CD14-positive monocyte (primary cell): ENCODE measurements around the gene TCEANC2. TPM values are rescaled to one million over a fixed set of nuclear protein-coding genes. Genes with fewer than 3 reads are reported as not detected.

ENCODE experiments used
- DNase-seq, 3 donors: peaks; one replicate each; pipeline ENCODE4 v3.0.0-alpha.2; 2011 to 2022
- H2AFZ ChIP-seq: 2 replicates; pipeline ENCODE4 v1.6.0; 2012; ENCODE audit warnings: mild to moderate bottlenecking, low read depth, low read length, inconsistent platforms; ENCODE audit not compliant: insufficient read depth, poor library complexity, severe bottlenecking
- H3K27ac ChIP-seq, 2 donors: 1 replicate in 1 of 2; 2 replicates in 1 of 2; pipeline ENCODE4 v1.5.1; 2012 to 2013; ENCODE audit warnings: low read length in 2 of 2, control low read depth in 1 of 2, inconsistent platforms in 1 of 2, low read depth in 1 of 2, mild to moderate bottlenecking in 1 of 2
- H3K27me3 ChIP-seq, 2 donors: one replicate each; pipeline versions ENCODE4 v1.6.0 to v1.6.1; 2011 to 2013; ENCODE audit warnings: low read length in 2 of 2; ENCODE audit not compliant: control insufficient read depth in 2 of 2, insufficient read depth in 2 of 2
- H3K36me3 ChIP-seq, 2 donors: replicated peaks in 1 of 2; 1 replicate in 1 of 2; 2 replicates in 1 of 2; pipeline versions ENCODE4 v1.5.1 to v1.6.1; 2012 to 2013; ENCODE audit warnings: low read length in 2 of 2, control low read depth in 1 of 2, inconsistent platforms in 1 of 2, mild to moderate bottlenecking in 1 of 2; ENCODE audit not compliant: insufficient read depth in 2 of 2, control insufficient read depth in 1 of 2
- H3K4me1 ChIP-seq, 2 donors: 1 replicate in 1 of 2; 2 replicates in 1 of 2; pipeline versions ENCODE4 v1.5.1 to v1.6.1; 2012 to 2013; ENCODE audit warnings: low read length in 2 of 2, control low read depth in 1 of 2, inconsistent platforms in 1 of 2, mild to moderate bottlenecking in 1 of 2, moderate library complexity in 1 of 2; ENCODE audit not compliant: insufficient read depth in 2 of 2, control insufficient read depth in 1 of 2
- H3K4me2 ChIP-seq: replicated peaks from 2 replicates; pipeline ENCODE3; 2012; ENCODE audit warnings: low read length, moderate library complexity, mild to moderate bottlenecking; ENCODE audit not compliant: poor library complexity, severe bottlenecking; ENCODE audit errors: extremely low read depth
- H3K4me3 ChIP-seq, 3 experiments: fragments of 200-600 bp in 1 of 3; sonication (generic) in 1 of 3; replicated peaks in 1 of 3; 1 replicate in 2 of 3; 2 replicates in 1 of 3; pipeline ENCODE4 v1.5.1; 2011 to 2013; ENCODE audit warnings: low read length in 3 of 3, mild to moderate bottlenecking in 3 of 3, control low read depth in 2 of 3, low read depth in 2 of 3, inconsistent platforms in 1 of 3, moderate library complexity in 1 of 3
- H3K79me2 ChIP-seq: 2 replicates; pipeline ENCODE4 v1.6.0; 2012; ENCODE audit warnings: mild to moderate bottlenecking, control low read depth, inconsistent platforms, low read length, moderate library complexity; ENCODE audit not compliant: insufficient read depth
- H3K9ac ChIP-seq: 2 replicates; pipeline ENCODE4 v1.6.0; 2017; ENCODE audit warnings: low read length, mild to moderate bottlenecking; ENCODE audit not compliant: insufficient read depth, poor library complexity, severe bottlenecking
- H3K9me3 ChIP-seq, 2 donors: replicated peaks in 1 of 2; 1 replicate in 1 of 2; 2 replicates in 1 of 2; pipeline versions ENCODE4 v1.5.1 to v1.6.1; 2012 to 2013; ENCODE audit warnings: low read length in 2 of 2, control low read depth in 1 of 2; ENCODE audit not compliant: control insufficient read depth in 1 of 2, insufficient read depth in 1 of 2
- H4K20me1 ChIP-seq: 2 replicates; pipeline ENCODE4 v1.6.0; 2012; ENCODE audit warnings: mild to moderate bottlenecking, low read length, control low read depth, moderate library complexity; ENCODE audit not compliant: insufficient read depth
- H3K27ac Mint-ChIP-seq, 7 donors: one replicate each; pipeline ENCODE4 v1.8.0; 2020; ENCODE audit warnings: mild to moderate bottlenecking in 7 of 7, mixed read lengths in 7 of 7, moderate library complexity in 6 of 7, inconsistent platforms in 2 of 7
- H3K27me3 Mint-ChIP-seq, 3 donors: one replicate each; pipeline ENCODE4 v1.8.0; 2021 to 2022; ENCODE audit warnings: low read depth in 3 of 3, mild to moderate bottlenecking in 3 of 3, mixed read lengths in 3 of 3, moderate library complexity in 3 of 3, inconsistent platforms in 1 of 3
- H3K36me3 Mint-ChIP-seq, 2 donors: one replicate each; pipeline ENCODE4 v1.8.0; 2020; ENCODE audit warnings: mixed read lengths in 2 of 2, inconsistent platforms in 1 of 2, mild to moderate bottlenecking in 1 of 2
- H3K4me1 Mint-ChIP-seq: one replicate; pipeline ENCODE4 v1.8.0; 2020; ENCODE audit warnings: mild to moderate bottlenecking, mixed read lengths
- H3K4me3 Mint-ChIP-seq, 2 donors: one replicate each; pipeline ENCODE4 v1.8.0; 2020; ENCODE audit warnings: mild to moderate bottlenecking in 2 of 2, mixed read lengths in 2 of 2, moderate library complexity in 1 of 2
- H3K9me3 Mint-ChIP-seq, 7 donors: one replicate each; pipeline ENCODE4 v1.8.0; 2020 to 2022; ENCODE audit warnings: mixed read lengths in 7 of 7, mild to moderate bottlenecking in 6 of 7, moderate library complexity in 6 of 7, inconsistent platforms in 2 of 7
- CTCF ChIP-seq: fragments of 200-600 bp; IDR thresholded peaks from one replicate; pipeline ENCODE4 v1.8.0; 2022; ENCODE audit warnings: antibody characterized with exemption, mild to moderate bottlenecking
- WGBS: methylation state at CpG from one replicate; pipeline ENCODE4 v1.1.5; 2013; ENCODE audit warnings: missing lambda C conversion rate; ENCODE audit not compliant: insufficient coverage; 5-methylcytosine and 5-hydroxymethylcytosine counted together
- intact Hi-C, 2 donors: fragments of 100-400 bp; cut with micrococcal nuclease; formaldehyde crosslinking; loops; one replicate each; pipeline versions ENCODE4 v1.15.0 to v1.15.1; 2023
- polyA plus RNA-seq, 3 donors: library from polyadenylated mRNA; depleted of rRNA in 1 of 3; unstranded in 2 of 3; stranded (reverse) in 1 of 3; fragments of 300-500 nt in 2 of 3; fragments of >200 nt in 1 of 3; fragmentation: Illumina TruSeq in 2 of 3; gene quantifications; 1 replicate in 2 of 3; 2 replicates in 1 of 3; pipeline ENCODE4 v1.2.3, GENCODE V29; 2012 to 2021

Gene TCEANC2
- polyA plus RNA-seq, 3 donors: 3.0 to 6.7 (median 3.8) TPM

GRCh38 chr1:54114955-54115354 is 61.5 kb downstream of the TCEANC2 start:
- H3K27me3 Mint-ChIP-seq: no peaks in the 10 kb centered on the region
- no peak overlapping the region for H3K9ac ChIP-seq
- no peaks in the 10 kb centered on the region for H4K20me1 ChIP-seq
- no peak overlapping the region for H3K4me3 ChIP-seq
- no peak overlapping the region for H3K4me3 Mint-ChIP-seq
- no peak for DNase-seq
- no peaks in the 10 kb centered on the region for H3K36me3 ChIP-seq
- no peaks in the 10 kb centered on the region for H3K9me3 ChIP-seq
- no peaks in the 10 kb centered on the region for H3K36me3 Mint-ChIP-seq
- no peaks in the 10 kb centered on the region for H3K27me3 ChIP-seq
- 90% methylated on average over 6 of the region's 6 CpGs for WGBS
- H3K4me2 ChIP-seq: no peak overlapping the region
- no peaks in the 10 kb centered on the region for H3K79me2 ChIP-seq
- no peaks in the 10 kb centered on the region for H3K9me3 Mint-ChIP-seq
- no peaks in the 10 kb centered on the region for H3K4me1 Mint-ChIP-seq
- no peak overlapping the region for H3K27ac Mint-ChIP-seq
- H3K4me1 ChIP-seq: no peaks in the 10 kb centered on the region
- intact Hi-C loops: no loop called here
- no peak overlapping the region for H2AFZ ChIP-seq
- no peak overlapping the region for H3K27ac ChIP-seq
- no peak for TF ChIP-seq CTCF

- Histone ChIP-seq H3K79me2 (no peaks in the 10 kb centered on the region), H3K27ac (no peak overlapping the region), H3K4me1 (no peaks in the 10 kb centered on the region), H3K9me3 (no peaks in the 10 kb centered on the region), H3K9ac (no peak overlapping the region), H3K36me3 (no peaks in the 10 kb centered on the region), H2AFZ (no peak overlapping the region), H3K4me2 (no peak overlapping the region), H3K27me3 (no peaks in the 10 kb centered on the region), H4K20me1 (no peaks in the 10 kb centered on the region), H3K4me3 (no peak overlapping the region)
- Mint-ChIP-seq H3K4me3 (no peak overlapping the region), H3K36me3 (no peaks in the 10 kb centered on the region), H3K27ac (no peak overlapping the region), H3K27me3 (no peaks in the 10 kb centered on the region), H3K4me1 (no peaks in the 10 kb centered on the region), H3K9me3 (no peaks in the 10 kb centered on the region)
- TF ChIP-seq CTCF: no peak
- no peak for DNase-seq
- intact Hi-C loops: no loop called here
- WGBS: 85% methylated on average over 2 of the region's 3 CpGs
Measured at GRCh38 chr1:54115520-54115919, 62.1 kb downstream of the TCEANC2 start.
